Activated naive CD4-positive, alpha-beta T cell treated with anti-CD3 and anti-CD28 coated beads for 36 hours (primary cell): Measurements from ENCODE around the gene ARHGAP42. TPM values are rescaled to one million over a fixed set of nuclear protein-coding genes. Genes with fewer than 3 reads are reported as not detected.
"Not testable (repeated sequence)": the region's sequence is repeated elsewhere in the genome, so short reads cannot be mapped to it uniquely, and the experiment has no call there.

Source experiments
- CTCF ChIA-PET: fragments of 350-600 bp; sonication (Branson Sonifier 250); formaldehyde crosslinking; loops from one replicate; lab custom pipeline; 2021; ENCODE audit warnings: antibody characterized with exemption; lab: Charles Lee
- DNase-seq: peaks from one replicate; pipeline ENCODE4 v3.0.0-alpha.2; 2020
- H3K27ac Mint-ChIP-seq: one replicate; pipeline ENCODE4 v1.8.0; 2021; ENCODE audit warnings: mild to moderate bottlenecking, mixed read lengths
- H3K27me3 Mint-ChIP-seq: one replicate; pipeline ENCODE4 v1.8.0; 2021; ENCODE audit warnings: low read depth, mixed read lengths
- H3K36me3 Mint-ChIP-seq: one replicate; pipeline ENCODE4 v1.8.0; 2021; ENCODE audit warnings: low read depth, mixed read lengths
- H3K4me1 Mint-ChIP-seq: one replicate; pipeline ENCODE4 v1.8.0; 2021; ENCODE audit warnings: low read depth, mixed read lengths
- H3K4me3 Mint-ChIP-seq: one replicate; pipeline ENCODE4 v1.8.0; 2021; ENCODE audit warnings: mild to moderate bottlenecking, moderate library complexity, mixed read lengths
- H3K9me3 Mint-ChIP-seq: one replicate; pipeline ENCODE4 v1.8.0; 2021; ENCODE audit warnings: mixed read lengths
- intact Hi-C: fragments of 100-400 bp; cut with micrococcal nuclease; formaldehyde crosslinking; loops from one replicate; pipeline ENCODE4 v1.15.1; 2023
- total RNA-seq, 2 experiments: library from RNA; stranded (reverse); gene quantifications; one replicate each; pipeline ENCODE4 v1.2.3, GENCODE V29; 2021

The ARHGAP42 gene
- total RNA-seq, 2 experiments from 2014 or later, result not detected

DNA sequence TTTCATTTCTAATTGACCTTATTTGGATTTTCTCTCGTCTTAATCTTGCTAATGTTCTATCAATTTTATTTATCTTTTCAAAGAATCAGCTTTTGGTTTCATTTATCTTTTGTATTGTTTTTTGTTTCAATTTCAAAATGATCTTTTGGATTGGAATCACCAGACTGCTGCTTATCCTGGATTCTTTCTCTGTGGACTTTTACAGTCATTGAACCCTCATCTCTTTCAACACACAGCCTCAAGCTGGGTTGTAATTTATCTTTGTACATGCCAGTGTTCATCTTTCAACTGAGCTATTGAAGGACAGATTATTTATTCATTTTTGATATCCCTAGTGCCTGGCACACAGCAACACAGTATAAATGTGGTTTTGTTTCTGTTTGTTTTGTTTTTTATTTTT is 195.9 kb downstream of the ARHGAP42 start:
- Mint-ChIP-seq H3K27me3 (no peaks in the 10 kb centered on the region), H3K9me3 (peaks cover 7% of the 10 kb centered on the region), H3K4me1 (no peaks in the 10 kb centered on the region), H3K27ac (no peak overlapping the region), H3K36me3 (no peaks in the 10 kb centered on the region), H3K4me3 (no peak overlapping the region)
- CTCF ChIA-PET, result no interaction called here
- DNase-seq, result no peak
- intact Hi-C loops, result no loop called here

DNA sequence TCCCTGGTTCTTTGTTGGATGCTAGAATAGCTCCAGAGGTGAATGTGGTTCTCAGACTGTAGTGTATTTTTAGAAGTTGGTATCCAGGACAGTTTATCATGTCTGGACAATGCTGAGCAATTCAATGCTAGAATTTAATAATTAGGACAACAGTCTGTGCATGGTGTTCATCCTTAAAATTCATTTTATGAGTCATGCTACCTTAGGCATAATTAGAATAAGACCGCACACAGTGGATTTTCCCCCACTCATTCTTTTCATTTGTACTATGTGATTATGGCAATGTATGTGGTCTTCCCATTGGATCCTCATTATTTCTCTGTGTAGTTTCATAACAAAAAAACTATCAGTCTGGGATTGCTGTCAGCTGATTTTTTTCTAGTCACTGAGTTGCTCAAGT is 196.7 kb downstream of the ARHGAP42 start:
- intact Hi-C loops, result no loop called here
- Mint-ChIP-seq H3K36me3 (no peaks in the 10 kb centered on the region), H3K4me3 (no peak overlapping the region), H3K27ac (no peak overlapping the region), H3K27me3 (no peaks in the 10 kb centered on the region), H3K4me1 (no peaks in the 10 kb centered on the region), H3K9me3 (peaks cover 7% of the 10 kb centered on the region)
- CTCF ChIA-PET, result no interaction called here
- no peak for DNase-seq

DNA sequence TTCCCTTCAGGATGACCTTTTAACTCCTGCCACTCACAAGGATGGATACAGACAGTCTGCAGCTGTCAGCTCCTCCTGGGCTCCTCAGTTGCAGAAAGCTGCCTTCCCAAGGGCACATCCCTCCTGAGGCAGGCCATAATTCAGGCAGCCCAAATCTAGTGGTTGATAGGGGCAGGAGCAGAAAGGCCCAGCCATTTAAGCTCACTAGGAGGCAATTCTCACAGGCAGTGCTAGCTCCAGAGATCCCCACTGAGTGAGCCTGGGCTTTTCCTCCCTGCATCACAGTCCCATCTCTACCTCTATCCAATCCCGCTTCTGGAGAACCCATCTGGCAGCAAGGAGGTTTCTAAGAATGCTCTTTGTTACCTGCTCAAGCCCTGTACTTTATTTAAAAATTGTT is 200.6 kb downstream of the ARHGAP42 start:
- Mint-ChIP-seq H3K4me3 (no peak overlapping the region), H3K4me1 (no peaks in the 10 kb centered on the region), H3K9me3 (peaks cover 2% of the 10 kb centered on the region), H3K27me3 (no peaks in the 10 kb centered on the region), H3K36me3 (no peaks in the 10 kb centered on the region), H3K27ac (no peak overlapping the region)
- intact Hi-C loops, result no loop called here
- CTCF ChIA-PET, result no interaction called here
- no peak for DNase-seq

DNA sequence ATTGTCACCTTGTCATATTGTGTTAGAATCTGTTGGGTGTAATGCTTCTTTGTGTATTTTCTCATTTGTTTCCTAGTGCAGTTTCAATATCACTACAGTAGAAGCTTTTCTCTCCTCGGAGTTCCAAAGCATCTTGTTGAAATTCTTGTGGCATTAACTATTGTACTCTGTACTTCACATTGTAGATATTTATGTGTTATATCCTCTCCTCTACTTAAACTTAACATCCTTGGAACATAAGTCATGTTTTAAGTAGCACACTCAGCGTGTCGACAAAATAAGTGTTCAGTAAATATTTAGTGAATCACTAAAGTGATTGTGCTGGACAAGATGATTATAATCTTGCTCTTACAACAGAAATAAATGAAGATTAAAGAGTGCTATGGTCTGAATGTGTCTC is 201.7 kb downstream of the ARHGAP42 start:
- Mint-ChIP-seq H3K9me3 (no peaks in the 10 kb centered on the region), H3K36me3 (no peaks in the 10 kb centered on the region), H3K27ac (no peak overlapping the region), H3K4me3 (no peak overlapping the region), H3K27me3 (no peaks in the 10 kb centered on the region), H3K4me1 (no peaks in the 10 kb centered on the region)
- CTCF ChIA-PET, result no interaction called here
- DNase-seq, result no peak
- intact Hi-C loops, result no loop called here

DNA sequence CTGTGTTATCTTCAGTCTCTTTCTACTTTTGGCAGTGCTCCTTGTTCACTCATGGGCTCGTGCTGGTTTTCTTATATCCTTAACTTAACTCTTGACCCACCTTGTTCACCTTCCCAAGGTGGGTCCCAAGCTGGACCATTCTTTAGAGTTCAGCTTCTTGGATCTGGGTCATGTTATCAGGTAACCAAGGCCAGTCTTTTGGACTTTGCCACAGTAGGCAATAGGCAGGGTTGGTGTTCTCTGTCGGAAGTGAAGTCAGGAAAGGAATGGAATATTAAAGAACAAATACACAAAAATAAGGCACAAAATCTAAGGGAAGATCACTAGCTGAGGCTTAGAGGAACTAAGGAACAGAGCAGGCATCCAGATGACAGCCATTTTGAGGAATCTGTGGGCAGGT is 202.7 kb downstream of the ARHGAP42 start:
- Mint-ChIP-seq H3K4me1 (no peaks in the 10 kb centered on the region), H3K36me3 (no peaks in the 10 kb centered on the region), H3K9me3 (no peaks in the 10 kb centered on the region), H3K27ac (no peak overlapping the region), H3K4me3 (no peak overlapping the region), H3K27me3 (no peaks in the 10 kb centered on the region)
- no peak for DNase-seq
- intact Hi-C loops, result no loop called here
- CTCF ChIA-PET, result no interaction called here

DNA sequence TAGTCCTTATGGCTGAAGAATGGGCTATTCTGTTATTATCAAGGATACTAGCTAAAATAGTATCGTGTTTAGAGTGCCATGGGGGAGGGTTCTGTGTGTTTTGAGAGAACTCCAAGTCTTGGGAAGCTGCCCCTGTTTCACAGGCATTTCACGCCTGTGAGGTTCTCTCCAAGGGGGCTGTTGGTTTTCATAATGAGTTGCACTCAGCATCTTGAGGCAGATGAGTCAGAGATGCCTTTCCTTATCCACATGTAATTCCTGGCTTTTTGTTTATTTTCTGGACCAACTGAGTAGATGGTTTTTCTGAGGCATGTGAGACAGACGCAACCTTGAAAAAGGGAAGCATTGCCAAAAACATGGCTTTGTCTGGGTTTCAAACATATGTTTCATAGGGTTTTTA is 203.7 kb downstream of the ARHGAP42 start:
- Mint-ChIP-seq H3K4me1 (no peaks in the 10 kb centered on the region), H3K4me3 (no peak overlapping the region), H3K36me3 (no peaks in the 10 kb centered on the region), H3K9me3 (no peaks in the 10 kb centered on the region), H3K27me3 (no peaks in the 10 kb centered on the region), H3K27ac (no peak overlapping the region)
- CTCF ChIA-PET, result no interaction called here
- intact Hi-C loops, result no loop called here
- no peak for DNase-seq

DNA sequence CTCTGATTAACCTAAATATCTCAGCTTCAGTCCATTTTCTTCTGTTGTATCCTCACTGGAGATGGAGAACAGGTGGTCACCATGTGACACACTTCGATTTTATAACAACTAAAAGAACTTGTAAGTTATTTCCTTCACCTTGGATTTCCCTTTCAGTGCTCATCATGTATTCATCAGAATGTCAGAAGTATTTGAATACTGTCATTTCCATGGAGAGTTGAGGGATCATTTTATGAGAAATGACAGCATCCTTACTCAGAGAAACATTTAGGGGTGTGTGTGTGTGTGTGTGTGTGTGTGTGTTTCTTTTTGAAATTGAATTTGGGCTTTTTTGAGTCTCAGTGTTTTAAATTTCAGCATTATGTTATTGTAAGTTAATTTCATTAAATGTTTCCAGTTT is 205.8 kb downstream of the ARHGAP42 start:
- H3K27ac Mint-ChIP-seq, result no peak overlapping the region
- no peaks in the 10 kb centered on the region for H3K36me3 Mint-ChIP-seq
- H3K27me3 Mint-ChIP-seq, result no peaks in the 10 kb centered on the region
- H3K4me3 Mint-ChIP-seq, result no peak overlapping the region
- intact Hi-C loops, result no loop called here
- no peaks in the 10 kb centered on the region for H3K4me1 Mint-ChIP-seq
- CTCF ChIA-PET, result no interaction called here
- DNase-seq, result no peak
- H3K9me3 Mint-ChIP-seq, result peaks cover 2% of the 10 kb centered on the region

DNA sequence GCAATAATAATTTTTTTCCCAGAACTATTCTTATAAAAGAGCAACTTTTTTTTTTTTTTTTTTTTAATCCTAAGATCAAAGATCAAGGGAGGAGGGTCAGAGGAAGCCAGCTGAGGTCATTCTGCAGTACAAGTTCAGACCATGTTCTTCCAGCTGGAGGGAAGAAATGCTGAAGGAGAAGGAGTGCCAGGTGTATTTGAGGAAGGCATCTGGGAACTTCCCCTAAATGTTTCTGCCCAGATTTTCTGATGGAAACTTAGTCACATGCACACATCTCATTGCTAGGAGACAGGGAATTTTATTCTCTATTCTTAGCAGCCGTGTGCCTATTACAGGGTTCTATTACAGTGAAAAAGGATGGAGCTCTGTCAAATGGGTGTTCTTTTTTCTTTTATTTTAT is 208.4 kb downstream of the ARHGAP42 start:
- CTCF ChIA-PET, result no interaction called here
- no peak overlapping the region for H3K27ac Mint-ChIP-seq
- peaks cover 13% of the 10 kb centered on the region for H3K9me3 Mint-ChIP-seq
- no peak overlapping the region for H3K4me3 Mint-ChIP-seq
- H3K27me3 Mint-ChIP-seq, result no peaks in the 10 kb centered on the region
- no peaks in the 10 kb centered on the region for H3K36me3 Mint-ChIP-seq
- no peaks in the 10 kb centered on the region for H3K4me1 Mint-ChIP-seq
- DNase-seq, result no peak
- intact Hi-C loops, result no loop called here

DNA sequence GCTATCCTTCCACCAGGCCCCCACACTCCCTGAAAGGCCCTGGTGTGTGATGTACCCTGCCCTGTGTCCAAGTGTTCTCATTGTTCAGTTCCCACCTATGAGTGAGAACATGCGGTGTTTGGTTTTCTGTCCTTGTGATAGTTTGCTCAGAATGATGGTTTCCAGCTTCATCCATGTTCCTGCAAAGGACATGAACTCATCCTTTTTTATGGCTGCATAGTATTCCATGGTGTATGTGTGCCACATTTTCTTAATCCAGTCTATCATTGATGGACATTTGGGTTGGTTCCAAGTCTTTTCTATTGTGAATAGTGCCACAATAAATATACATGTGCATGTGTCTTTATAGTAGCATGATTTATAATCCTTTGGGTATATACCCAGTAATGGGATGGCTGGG is 208.9 kb downstream of the ARHGAP42 start:
- H3K36me3 Mint-ChIP-seq, H3K4me1 Mint-ChIP-seq, H3K27me3 Mint-ChIP-seq, H3K27ac Mint-ChIP-seq, DNase-seq, intact Hi-C loops, CTCF ChIA-PET, H3K4me3 Mint-ChIP-seq: not testable (repeated sequence)
- H3K9me3 Mint-ChIP-seq, result peaks cover 13% of the 10 kb centered on the region

DNA sequence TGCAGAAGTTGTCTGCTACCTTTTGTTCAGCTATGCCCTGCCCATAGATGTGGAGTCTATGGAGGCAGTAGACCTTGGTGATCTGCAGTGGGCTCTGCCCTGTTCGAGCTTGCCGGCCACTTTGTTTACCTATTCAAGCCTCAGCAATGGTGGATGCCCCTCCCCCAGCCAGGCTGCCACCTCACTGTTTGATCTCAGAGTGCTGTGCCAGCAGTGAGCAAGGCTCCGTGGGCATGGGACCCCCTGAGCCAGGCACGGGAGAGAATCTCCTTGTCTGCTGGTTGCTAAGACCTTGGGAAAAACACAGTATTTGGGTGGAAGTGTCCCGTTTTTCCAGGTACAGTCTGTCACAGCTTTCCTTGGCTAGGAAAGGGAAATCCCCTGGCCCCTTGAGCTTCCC is 214.4 kb downstream of the ARHGAP42 start:
- H3K27ac Mint-ChIP-seq, H3K4me1 Mint-ChIP-seq, CTCF ChIA-PET, H3K27me3 Mint-ChIP-seq, H3K36me3 Mint-ChIP-seq, DNase-seq, intact Hi-C loops, H3K4me3 Mint-ChIP-seq: not testable (repeated sequence)
- peaks cover 11% of the 10 kb centered on the region for H3K9me3 Mint-ChIP-seq

DNA sequence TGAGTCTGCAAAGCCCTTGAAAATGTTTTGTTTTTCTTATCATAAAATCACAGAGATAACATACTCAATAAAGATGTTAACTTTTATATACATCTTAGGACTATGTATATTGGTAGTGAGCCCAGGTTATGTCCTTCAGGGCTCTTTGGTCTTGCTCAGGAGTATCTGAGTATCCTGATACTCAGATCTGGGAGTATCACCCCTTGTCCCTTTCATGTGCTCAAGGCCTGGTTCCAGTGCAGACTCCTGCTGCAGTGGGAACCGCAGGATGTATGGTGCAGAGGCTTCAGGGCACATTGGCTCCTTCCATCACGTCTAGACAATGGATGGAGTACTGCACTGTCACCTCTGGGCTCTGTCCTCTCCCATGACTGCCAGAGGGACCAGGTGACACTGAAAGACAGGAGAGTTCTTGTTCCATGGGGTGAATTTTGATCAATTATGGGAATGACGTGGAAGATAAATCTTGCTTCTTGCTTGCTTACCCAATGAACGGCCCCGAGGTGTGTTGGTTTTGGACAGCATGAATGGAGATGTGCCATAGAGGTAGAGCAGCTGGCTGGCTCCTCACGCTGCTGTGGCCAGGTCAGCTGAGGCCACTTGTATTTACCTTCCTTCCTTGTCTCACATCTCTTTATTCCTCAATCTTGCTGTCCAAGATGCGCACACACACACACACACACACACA is 215.5 kb downstream of the ARHGAP42 start:
- CTCF ChIA-PET, result no interaction called here
- H3K27ac Mint-ChIP-seq, result no peak overlapping the region
- intact Hi-C loops, result no loop called here
- H3K4me3 Mint-ChIP-seq, result no peak overlapping the region
- H3K36me3 Mint-ChIP-seq, result no peaks in the 10 kb centered on the region
- peaks cover 15% of the 10 kb centered on the region for H3K9me3 Mint-ChIP-seq
- H3K27me3 Mint-ChIP-seq, result no peaks in the 10 kb centered on the region
- DNase-seq, result no peak
- no peaks in the 10 kb centered on the region for H3K4me1 Mint-ChIP-seq

DNA sequence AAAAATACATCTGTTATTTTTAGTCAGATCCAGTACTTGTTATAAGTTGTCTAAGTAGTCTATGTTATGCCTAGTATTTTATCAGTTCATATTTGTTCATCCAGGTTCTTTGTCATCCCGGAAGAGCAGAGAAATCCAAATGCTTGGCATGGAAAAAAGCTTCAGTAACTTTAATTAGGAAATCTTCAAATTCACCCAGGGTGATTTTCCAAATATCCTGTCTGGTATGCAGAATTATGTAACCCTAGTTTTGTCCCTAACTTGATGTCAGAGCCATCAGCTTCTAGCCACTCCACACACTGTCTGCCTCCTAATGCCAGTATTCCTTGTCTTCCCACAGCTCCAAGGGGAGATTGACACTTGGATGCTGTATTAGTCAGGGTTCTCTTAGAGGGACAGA is 216.2 kb downstream of the ARHGAP42 start:
- Mint-ChIP-seq H3K4me1 (no peaks in the 10 kb centered on the region), H3K4me3 (no peak overlapping the region), H3K9me3 (peaks cover 15% of the 10 kb centered on the region), H3K36me3 (no peaks in the 10 kb centered on the region), H3K27me3 (no peaks in the 10 kb centered on the region), H3K27ac (no peak overlapping the region)
- no peak for DNase-seq
- CTCF ChIA-PET, result no interaction called here
- intact Hi-C loops, result no loop called here

DNA sequence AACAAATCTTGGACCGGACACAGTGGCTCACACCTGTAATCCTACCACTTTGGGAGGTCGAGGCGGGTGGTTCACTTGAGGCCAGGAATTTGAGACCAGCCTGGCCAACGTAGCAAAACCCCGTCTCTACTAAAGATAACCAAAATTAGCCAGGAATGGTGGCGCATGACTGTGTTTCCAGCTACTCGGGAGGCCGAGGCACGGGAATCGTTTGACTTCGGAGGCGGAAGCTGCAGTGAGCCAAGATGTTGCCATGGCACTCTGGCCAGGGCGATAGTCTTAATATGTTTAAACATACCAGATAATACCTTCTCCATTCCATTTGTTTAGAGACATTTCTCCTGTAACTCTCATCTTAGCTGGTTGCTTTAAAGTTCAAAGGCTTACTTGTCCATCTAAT is 218.6 kb downstream of the ARHGAP42 start:
- H3K4me3 Mint-ChIP-seq, result no peak overlapping the region
- H3K9me3 Mint-ChIP-seq, result peaks cover 4% of the 10 kb centered on the region
- no peaks in the 10 kb centered on the region for H3K27me3 Mint-ChIP-seq
- no peak for DNase-seq
- no peaks in the 10 kb centered on the region for H3K4me1 Mint-ChIP-seq
- intact Hi-C loops, result no loop called here
- no peaks in the 10 kb centered on the region for H3K36me3 Mint-ChIP-seq
- H3K27ac Mint-ChIP-seq, result no peak overlapping the region
- CTCF ChIA-PET, result no interaction called here
